GM12878 (cell line): Measurements from ENCODE around the gene MAPKAPK2. TPM values are rescaled to one million over a fixed set of nuclear protein-coding genes. Genes with fewer than 3 reads are reported as not detected.

Experiments used
- ATAC-seq: fragments of 200-7000 bp; cut with Tn5 transposase; 3 replicates; pipeline ENCODE4 v1.9.1; 2020; ENCODE audit warnings: mild to moderate bottlenecking, moderate library complexity
- BruUV-seq: library from RNA; stranded (reverse); fragments of 400-500 nt; replicated peaks from 2 replicates; lab custom pipeline; 2021; lab: Mats Ljungman, UMichigan
- CTCF ChIA-PET: fragments of 300-600 bp; sonication (Branson Sonifier 250); formaldehyde crosslinking; extraction: SDS; loops from one replicate; lab custom pipeline; 2021; ENCODE audit warnings: inconsistent platforms; lab: Yijun Ruan, JAX
- POLR2A ChIA-PET: fragments of 350-600 bp; formaldehyde crosslinking; extraction: SDS; loops from one replicate; lab custom pipeline; 2021; ENCODE audit warnings: inconsistent platforms; lab: Charles Lee
- RAD21 ChIA-PET: fragments of 300-600 bp; sonication (Branson Sonifier 250); formaldehyde crosslinking; loops from one replicate; lab custom pipeline; 2023; ENCODE audit warnings: antibody characterized with exemption; ENCODE audit not compliant: unreplicated experiment; lab: Charles Lee
- SMC1A ChIA-PET: fragments of 300-600 bp; sonication (Branson Sonifier 250); formaldehyde crosslinking; loops from one replicate; lab custom pipeline; 2023; ENCODE audit not compliant: unreplicated experiment, uncharacterized antibody; lab: Charles Lee
- DNase-seq: peaks from one replicate; pipeline ENCODE4 v3.0.0-alpha.2; 2011; ENCODE audit warnings: low read depth, low spot score
- FAIRE-seq: peaks from 3 replicates; lab custom pipeline; 2011; peaks lifted over from hg19 to GRCh38; lab: Jason Lieb, UNC
- H2AFZ ChIP-seq: 2 replicates; pipeline ENCODE4 v1.6.0; 2011; ENCODE audit warnings: low read depth, low read length, control low read depth; ENCODE audit not compliant: control insufficient read depth
- H3K27ac ChIP-seq: 2 replicates; pipeline ENCODE4 v1.5.1; 2011; ENCODE audit warnings: control low read depth; ENCODE audit not compliant: control insufficient read depth, insufficient read depth
- H3K27me3 ChIP-seq, 2 experiments: replicated peaks in 1 of 2; 2 replicates each; pipeline versions ENCODE4 v1.6.0 to v1.6.1; 2011; ENCODE audit warnings: low read length in 1 of 2; ENCODE audit not compliant: control insufficient read depth in 2 of 2, insufficient read depth in 2 of 2
- H3K36me3 ChIP-seq, 2 experiments: 2 replicates each; pipeline ENCODE4 v1.5.1; 2011; ENCODE audit warnings: low read length in 1 of 2; ENCODE audit not compliant: control insufficient read depth in 2 of 2, insufficient read depth in 2 of 2
- H3K4me1 ChIP-seq: 2 replicates; pipeline ENCODE4 v1.6.1; 2011; ENCODE audit warnings: mild to moderate bottlenecking, low read length, moderate library complexity, mixed read lengths; ENCODE audit not compliant: control insufficient read depth, insufficient read depth
- H3K4me2 ChIP-seq: 2 replicates; pipeline ENCODE4 v1.6.0; 2011; ENCODE audit warnings: control low read depth; ENCODE audit not compliant: control insufficient read depth, insufficient read depth
- H3K4me3 ChIP-seq: fragments of 200-600 bp; sonication (generic); 2 replicates; pipeline ENCODE4 v1.5.1; 2016
- H3K79me2 ChIP-seq: 2 replicates; pipeline ENCODE4 v1.6.0; 2011; ENCODE audit warnings: low read length; ENCODE audit not compliant: control insufficient read depth, insufficient read depth
- H3K9ac ChIP-seq: 2 replicates; pipeline ENCODE4 v1.8.0; 2011; ENCODE audit warnings: low read length, control low read depth, mixed read lengths; ENCODE audit not compliant: control insufficient read depth, insufficient read depth
- H3K9me3 ChIP-seq: replicated peaks from 3 replicates; pipeline ENCODE4 v1.5.1; 2011; ENCODE audit warnings: mild to moderate bottlenecking, low read length; ENCODE audit not compliant: control insufficient read depth, insufficient read depth
- H4K20me1 ChIP-seq: 2 replicates; pipeline ENCODE4 v1.6.0; 2011; ENCODE audit not compliant: control insufficient read depth, insufficient read depth
- EGR1 ChIP-seq, 2 experiments: IDR thresholded peaks; 1 replicate in 1 of 2; 2 replicates in 1 of 2; pipeline ENCODE4 v1.6.1; 2011 to 2012; ENCODE audit warnings: low read depth in 2 of 2, low read length in 2 of 2, borderline replicate concordance in 1 of 2, mild to moderate bottlenecking in 1 of 2, moderate library complexity in 1 of 2
- EP300 ChIP-seq, 2 experiments: fragments of 150-350 bp in 1 of 2; IDR thresholded peaks; 2 replicates each; pipeline ENCODE4 v1.6.1; 2011 to 2012; ENCODE audit warnings: low read depth in 2 of 2, low read length in 2 of 2, borderline replicate concordance in 1 of 2, improper control_type of control experiment in 1 of 2, inconsistent platforms in 1 of 2; ENCODE audit not compliant: control insufficient read depth in 1 of 2
- ETV6 ChIP-seq, 2 experiments: fragments of 450-650 bp in 1 of 2; IDR thresholded peaks in 1 of 2; conservative IDR thresholded peaks in 1 of 2; 2 replicates each; pipeline ENCODE4 v1.6.1; 2014; ENCODE audit warnings: antibody characterized with exemption in 1 of 2, borderline replicate concordance in 1 of 2, low read depth in 1 of 2, mild to moderate bottlenecking in 1 of 2, moderate library complexity in 1 of 2
- LARP7 ChIP-seq: fragments of 450-650 bp; IDR thresholded peaks from 2 replicates; pipeline ENCODE4 v1.6.1; 2017; ENCODE audit warnings: mild to moderate bottlenecking
- NFXL1 ChIP-seq: fragments of 450-650 bp; IDR thresholded peaks from 2 replicates; pipeline ENCODE4 v1.6.1; 2017; ENCODE audit warnings: antibody characterized with exemption, mild to moderate bottlenecking, borderline replicate concordance
- POU2F2 ChIP-seq: IDR thresholded peaks from 3 replicates; pipeline ENCODE4 v1.6.1; 2011; ENCODE audit warnings: low read depth, mild to moderate bottlenecking, low read length, borderline replicate concordance
- RUNX3 ChIP-seq: IDR thresholded peaks from 2 replicates; pipeline ENCODE4 v1.6.1; 2012; ENCODE audit warnings: low read length, inconsistent platforms
- WGBS: methylation state at CpG from one replicate; pipeline ENCODE4 v1.1.6; 2016; ENCODE audit warnings: low lambda C conversion rate; ENCODE audit not compliant: insufficient replicate concordance, insufficient coverage; ENCODE audit errors: missing lambda C conversion rate; 5-methylcytosine and 5-hydroxymethylcytosine counted together
- in situ Hi-C: fragments of 300-500 bp; cut with MboI; formaldehyde crosslinking; loops from 9 replicates; pipeline ENCODE4 v1.14.3; 2018; ENCODE audit warnings: mixed read lengths
- intact Hi-C: fragments of 100-400 bp; cut with micrococcal nuclease; formaldehyde crosslinking; loops from one replicate; pipeline ENCODE4 v1.14.2; 2022; ENCODE audit not compliant: unreplicated experiment
- polyA plus RNA-seq, 11 experiments: library from polyadenylated mRNA; depleted of rRNA in 4 of 11; unstranded in 6 of 11; stranded (reverse) in 5 of 11; fragments of >200 nt; fragmentation: Nextera tagmentation in 4 of 11; fragmentation: Illumina TruSeq in 1 of 11; extraction: Ambion mirVana in 4 of 11; extraction: Trizol in 1 of 11; gene quantifications; 1 replicate in 1 of 11; 2 replicates in 10 of 11; pipeline versions ENCODE4 v1.2.1 to v1.2.3, GENCODE V29; 2011 to 2016; ENCODE audit warnings: inconsistent platforms in 2 of 11, missing spikeins in 2 of 11, low read depth in 1 of 11
- total RNA-seq, 4 experiments: library from RNA; depleted of rRNA in 3 of 4; stranded (reverse); fragments of >200 nt in 3 of 4; fragmentation: Illumina TruSeq in 1 of 4; extraction: Trizol in 1 of 4; gene quantifications; 2 replicates each; pipeline versions ENCODE4 v1.2.1 to v1.2.3, GENCODE V29; 2013 to 2021
- TF ChIP-seq, protein P1 (sequence below): fragments of 450-650 bp; IDR thresholded peaks from 2 replicates; pipeline ENCODE4 v1.6.1; 2017; ENCODE audit warnings: mild to moderate bottlenecking, moderate library complexity
- TF ChIP-seq, protein P2 (sequence below): fragments of 450-650 bp; IDR thresholded peaks from 2 replicates; pipeline ENCODE4 v1.6.1; 2017; ENCODE audit warnings: mild to moderate bottlenecking
- TF ChIP-seq, protein P3 (sequence below): fragments of 450-650 bp; IDR thresholded peaks from 2 replicates; pipeline ENCODE4 v1.6.1; 2014; ENCODE audit warnings: mild to moderate bottlenecking
- TF ChIP-seq, protein P4 (sequence below): IDR thresholded peaks from 2 replicates; pipeline ENCODE4 v1.6.1; 2011; ENCODE audit warnings: borderline replicate concordance, low read depth, mild to moderate bottlenecking, moderate library complexity, low read length; ENCODE audit not compliant: insufficient read depth, poor library complexity, severe bottlenecking

MAPKAPK2 gene
- total and polyA plus RNA-seq, 10 of the 15 experiments (the other 5 are each of a cell fraction or from before 2014, with no cell fraction given), result 0.72 to 92.2 (median 49.3) TPM

DNA sequence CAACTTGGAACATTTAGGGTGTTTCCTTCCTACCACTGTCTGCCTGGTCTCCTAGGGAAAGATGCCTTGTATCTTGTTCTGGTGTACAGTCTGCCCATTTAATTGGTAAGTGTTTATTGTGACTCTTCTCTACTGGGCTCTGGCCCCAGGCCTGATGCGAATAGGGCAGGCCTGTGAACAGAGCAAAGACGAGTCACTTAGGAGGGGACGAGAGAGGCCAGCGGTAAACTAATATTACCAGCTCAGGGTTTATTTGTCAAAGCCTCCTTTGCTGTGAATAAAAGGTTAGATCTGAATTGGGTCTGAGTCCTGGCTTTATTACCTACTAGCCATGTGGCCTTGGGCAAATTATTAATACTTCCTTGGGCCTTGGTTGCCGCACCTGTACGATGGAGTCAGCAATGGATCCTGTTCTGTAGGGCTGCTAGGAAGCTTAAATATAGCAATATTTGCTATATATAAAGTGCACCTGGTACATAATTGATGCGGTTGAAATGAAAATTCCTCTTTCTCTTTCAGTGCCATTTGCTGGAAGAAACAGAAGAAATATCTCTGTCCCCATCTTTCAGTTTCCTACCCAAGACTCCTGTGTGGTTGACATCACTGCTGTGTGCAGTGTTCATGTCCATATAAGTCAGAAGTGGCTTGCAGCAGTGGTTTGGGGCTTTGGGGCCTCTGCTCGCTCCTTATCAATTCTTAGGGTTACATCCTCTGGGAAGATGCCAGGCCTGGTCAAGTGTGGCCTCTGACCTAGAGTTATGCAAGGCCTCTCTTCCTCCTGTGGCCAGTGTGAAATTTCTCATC is 32.4 kb downstream of the MAPKAPK2 start:
- ChIA-PET RAD21 (interaction anchor here (1.0 to 1.4 kb wide), 3 partner anchors 11 to 50 kb away, joined by 3 read pairs; no protein-coding TSS in a partner anchor), CTCF (interaction anchor here (0.5 to 4.3 kb wide), 6 partner anchors 9 to 87 kb away, joined by 3 to 37 read pairs (median 6); no protein-coding TSS in a partner anchor), POLR2A (interaction anchor here (0.5 to 21.4 kb wide), 5 partner anchors 13 to 78 kb away, joined by 3 to 334 read pairs (median 3); partner anchors contain the start of gene MAPKAPK2), SMC1A (interaction anchor here (0.7 to 17.9 kb wide), 9 partner anchors 12 to 87 kb away, joined by 3 to 222 read pairs (median 7); no protein-coding TSS in a partner anchor)
- Histone ChIP-seq H2AFZ (no peak overlapping the region), H3K4me2 (peak overlapping the region; percentile 58), H3K4me1 (peaks cover 74% of the 10 kb centered on the region), H3K79me2 (peaks cover 74% of the 10 kb centered on the region), H3K27me3 (no peaks in the 10 kb centered on the region), H3K36me3 (no peaks in the 10 kb centered on the region; a peak in 2 of 4 replicates), H3K9ac (peak overlapping the region; percentile 46), H3K9me3 (no peaks in the 10 kb centered on the region), H4K20me1 (no peaks in the 10 kb centered on the region), H3K27ac (peak overlapping the region; percentile 73), H3K4me3 (0 out of 2 replicates have a peak overlapping the region, but pooled peaks have one; percentile 19)
- ATAC-seq, result peak; percentile 78
- BruUV-seq, result no TSS peak
- in situ Hi-C loops, result no loop called here
- intact Hi-C loops, result loop anchor here (2.0 to 5.0 kb wide), 3 partner anchors 34 to 205 kb away; partner anchors contain the start of gene FCMR
- WGBS, result 47% methylated on average over 8 of the region's 8 CpGs
- peak; percentile 88 for DNase-seq
- peak; percentile 85 for FAIRE-seq
- TF ChIP-seq, protein P1, sequence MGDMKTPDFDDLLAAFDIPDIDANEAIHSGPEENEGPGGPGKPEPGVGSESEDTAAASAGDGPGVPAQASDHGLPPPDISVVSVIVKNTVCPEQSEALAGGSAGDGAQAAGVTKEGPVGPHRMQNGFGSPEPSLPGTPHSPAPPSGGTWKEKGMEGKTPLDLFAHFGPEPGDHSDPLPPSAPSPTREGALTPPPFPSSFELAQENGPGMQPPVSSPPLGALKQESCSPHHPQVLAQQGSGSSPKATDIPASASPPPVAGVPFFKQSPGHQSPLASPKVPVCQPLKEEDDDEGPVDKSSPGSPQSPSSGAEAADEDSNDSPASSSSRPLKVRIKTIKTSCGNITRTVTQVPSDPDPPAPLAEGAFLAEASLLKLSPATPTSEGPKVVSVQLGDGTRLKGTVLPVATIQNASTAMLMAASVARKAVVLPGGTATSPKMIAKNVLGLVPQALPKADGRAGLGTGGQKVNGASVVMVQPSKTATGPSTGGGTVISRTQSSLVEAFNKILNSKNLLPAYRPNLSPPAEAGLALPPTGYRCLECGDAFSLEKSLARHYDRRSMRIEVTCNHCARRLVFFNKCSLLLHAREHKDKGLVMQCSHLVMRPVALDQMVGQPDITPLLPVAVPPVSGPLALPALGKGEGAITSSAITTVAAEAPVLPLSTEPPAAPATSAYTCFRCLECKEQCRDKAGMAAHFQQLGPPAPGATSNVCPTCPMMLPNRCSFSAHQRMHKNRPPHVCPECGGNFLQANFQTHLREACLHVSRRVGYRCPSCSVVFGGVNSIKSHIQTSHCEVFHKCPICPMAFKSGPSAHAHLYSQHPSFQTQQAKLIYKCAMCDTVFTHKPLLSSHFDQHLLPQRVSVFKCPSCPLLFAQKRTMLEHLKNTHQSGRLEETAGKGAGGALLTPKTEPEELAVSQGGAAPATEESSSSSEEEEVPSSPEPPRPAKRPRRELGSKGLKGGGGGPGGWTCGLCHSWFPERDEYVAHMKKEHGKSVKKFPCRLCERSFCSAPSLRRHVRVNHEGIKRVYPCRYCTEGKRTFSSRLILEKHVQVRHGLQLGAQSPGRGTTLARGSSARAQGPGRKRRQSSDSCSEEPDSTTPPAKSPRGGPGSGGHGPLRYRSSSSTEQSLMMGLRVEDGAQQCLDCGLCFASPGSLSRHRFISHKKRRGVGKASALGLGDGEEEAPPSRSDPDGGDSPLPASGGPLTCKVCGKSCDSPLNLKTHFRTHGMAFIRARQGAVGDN, result peak; percentile 77
- peak; percentile 93 for TF ChIP-seq RUNX3
- no peak for TF ChIP-seq POU2F2
- TF ChIP-seq EP300 (IDR thresholded peaks at IDR 0.05; ENCODE audit: borderline replicate concordance in 1 of 2, control insufficient read depth in 1 of 2, low read depth in 2 of 2, low read length in 2 of 2), result peak in 1 of 2 experiments; percentile 34; a peak in 1 of 4 replicates
- TF ChIP-seq ETV6 (conservative IDR thresholded peaks at IDR 0.05 in 1 of 2, IDR thresholded peaks at IDR 0.05 in 1 of 2; ENCODE audit: borderline replicate concordance in 1 of 2, low read depth in 1 of 2), result peak in 1 of 2 experiments; percentile 84; a peak in 2 of 4 replicates
- TF ChIP-seq, protein P2, sequence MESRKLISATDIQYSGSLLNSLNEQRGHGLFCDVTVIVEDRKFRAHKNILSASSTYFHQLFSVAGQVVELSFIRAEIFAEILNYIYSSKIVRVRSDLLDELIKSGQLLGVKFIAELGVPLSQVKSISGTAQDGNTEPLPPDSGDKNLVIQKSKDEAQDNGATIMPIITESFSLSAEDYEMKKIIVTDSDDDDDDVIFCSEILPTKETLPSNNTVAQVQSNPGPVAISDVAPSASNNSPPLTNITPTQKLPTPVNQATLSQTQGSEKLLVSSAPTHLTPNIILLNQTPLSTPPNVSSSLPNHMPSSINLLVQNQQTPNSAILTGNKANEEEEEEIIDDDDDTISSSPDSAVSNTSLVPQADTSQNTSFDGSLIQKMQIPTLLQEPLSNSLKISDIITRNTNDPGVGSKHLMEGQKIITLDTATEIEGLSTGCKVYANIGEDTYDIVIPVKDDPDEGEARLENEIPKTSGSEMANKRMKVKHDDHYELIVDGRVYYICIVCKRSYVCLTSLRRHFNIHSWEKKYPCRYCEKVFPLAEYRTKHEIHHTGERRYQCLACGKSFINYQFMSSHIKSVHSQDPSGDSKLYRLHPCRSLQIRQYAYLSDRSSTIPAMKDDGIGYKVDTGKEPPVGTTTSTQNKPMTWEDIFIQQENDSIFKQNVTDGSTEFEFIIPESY, result no peak
- no peak for TF ChIP-seq NFXL1
- TF ChIP-seq, protein P3, sequence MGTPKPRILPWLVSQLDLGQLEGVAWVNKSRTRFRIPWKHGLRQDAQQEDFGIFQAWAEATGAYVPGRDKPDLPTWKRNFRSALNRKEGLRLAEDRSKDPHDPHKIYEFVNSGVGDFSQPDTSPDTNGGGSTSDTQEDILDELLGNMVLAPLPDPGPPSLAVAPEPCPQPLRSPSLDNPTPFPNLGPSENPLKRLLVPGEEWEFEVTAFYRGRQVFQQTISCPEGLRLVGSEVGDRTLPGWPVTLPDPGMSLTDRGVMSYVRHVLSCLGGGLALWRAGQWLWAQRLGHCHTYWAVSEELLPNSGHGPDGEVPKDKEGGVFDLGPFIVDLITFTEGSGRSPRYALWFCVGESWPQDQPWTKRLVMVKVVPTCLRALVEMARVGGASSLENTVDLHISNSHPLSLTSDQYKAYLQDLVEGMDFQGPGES, result no peak
- TF ChIP-seq, protein P4, sequence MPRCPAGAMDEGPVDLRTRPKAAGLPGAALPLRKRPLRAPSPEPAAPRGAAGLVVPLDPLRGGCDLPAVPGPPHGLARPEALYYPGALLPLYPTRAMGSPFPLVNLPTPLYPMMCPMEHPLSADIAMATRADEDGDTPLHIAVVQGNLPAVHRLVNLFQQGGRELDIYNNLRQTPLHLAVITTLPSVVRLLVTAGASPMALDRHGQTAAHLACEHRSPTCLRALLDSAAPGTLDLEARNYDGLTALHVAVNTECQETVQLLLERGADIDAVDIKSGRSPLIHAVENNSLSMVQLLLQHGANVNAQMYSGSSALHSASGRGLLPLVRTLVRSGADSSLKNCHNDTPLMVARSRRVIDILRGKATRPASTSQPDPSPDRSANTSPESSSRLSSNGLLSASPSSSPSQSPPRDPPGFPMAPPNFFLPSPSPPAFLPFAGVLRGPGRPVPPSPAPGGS, result no peak
- TF ChIP-seq EGR1 (IDR thresholded peaks at IDR 0.05; ENCODE audit: borderline replicate concordance in 1 of 2, low read depth in 2 of 2, low read length in 2 of 2), result no peak
- no peak for TF ChIP-seq LARP7
